OCI-LY7 (cell line): Measurements from ENCODE around the gene NOVA2.

Experiments
- EZH2phosphoT487 ChIP-seq: fragments of 200-600 bp; sonication (generic); IDR thresholded peaks from 2 replicates; pipeline ENCODE4 v1.6.1; 2018; ENCODE audit warnings: low read depth, borderline replicate concordance, mild to moderate bottlenecking, mixed run types, antibody characterized with exemption, low read length, moderate library complexity, mixed read lengths
- TF ChIP-seq, protein P1 (sequence below): fragments of 200-600 bp; sonication (generic); conservative IDR thresholded peaks from 2 replicates; pipeline ENCODE4 v1.5.1; 2014; ENCODE audit warnings: mild to moderate bottlenecking, antibody characterized with exemption, low read length, moderate library complexity, mixed read lengths

DNA sequence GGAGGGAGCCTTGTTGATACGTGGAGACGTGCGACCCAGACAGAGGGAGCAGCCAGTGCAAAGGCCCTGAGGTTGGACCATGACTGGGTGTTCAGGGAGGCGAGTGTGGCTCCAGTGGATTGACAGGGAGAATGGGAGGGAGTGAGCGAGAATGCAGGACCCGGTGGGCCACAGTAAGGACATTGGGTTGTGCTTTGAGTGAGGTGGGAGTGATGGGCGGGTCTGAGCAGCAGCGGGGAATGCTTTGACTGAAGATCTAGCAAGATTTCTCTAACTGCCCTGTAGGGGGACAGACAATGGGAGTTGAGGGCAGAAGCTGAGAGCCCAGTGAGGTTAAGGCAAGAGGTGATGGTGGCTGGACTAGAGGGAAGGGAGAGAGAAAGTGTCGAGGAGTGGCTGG is 51.4 kb downstream of the NOVA2 start:
- TF ChIP-seq, protein P1, sequence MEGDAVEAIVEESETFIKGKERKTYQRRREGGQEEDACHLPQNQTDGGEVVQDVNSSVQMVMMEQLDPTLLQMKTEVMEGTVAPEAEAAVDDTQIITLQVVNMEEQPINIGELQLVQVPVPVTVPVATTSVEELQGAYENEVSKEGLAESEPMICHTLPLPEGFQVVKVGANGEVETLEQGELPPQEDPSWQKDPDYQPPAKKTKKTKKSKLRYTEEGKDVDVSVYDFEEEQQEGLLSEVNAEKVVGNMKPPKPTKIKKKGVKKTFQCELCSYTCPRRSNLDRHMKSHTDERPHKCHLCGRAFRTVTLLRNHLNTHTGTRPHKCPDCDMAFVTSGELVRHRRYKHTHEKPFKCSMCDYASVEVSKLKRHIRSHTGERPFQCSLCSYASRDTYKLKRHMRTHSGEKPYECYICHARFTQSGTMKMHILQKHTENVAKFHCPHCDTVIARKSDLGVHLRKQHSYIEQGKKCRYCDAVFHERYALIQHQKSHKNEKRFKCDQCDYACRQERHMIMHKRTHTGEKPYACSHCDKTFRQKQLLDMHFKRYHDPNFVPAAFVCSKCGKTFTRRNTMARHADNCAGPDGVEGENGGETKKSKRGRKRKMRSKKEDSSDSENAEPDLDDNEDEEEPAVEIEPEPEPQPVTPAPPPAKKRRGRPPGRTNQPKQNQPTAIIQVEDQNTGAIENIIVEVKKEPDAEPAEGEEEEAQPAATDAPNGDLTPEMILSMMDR: peak; percentile 55
- no peak for TF ChIP-seq EZH2phosphoT487
